ENCODE data around the gene STK17A.

STK17A gene

DNA sequence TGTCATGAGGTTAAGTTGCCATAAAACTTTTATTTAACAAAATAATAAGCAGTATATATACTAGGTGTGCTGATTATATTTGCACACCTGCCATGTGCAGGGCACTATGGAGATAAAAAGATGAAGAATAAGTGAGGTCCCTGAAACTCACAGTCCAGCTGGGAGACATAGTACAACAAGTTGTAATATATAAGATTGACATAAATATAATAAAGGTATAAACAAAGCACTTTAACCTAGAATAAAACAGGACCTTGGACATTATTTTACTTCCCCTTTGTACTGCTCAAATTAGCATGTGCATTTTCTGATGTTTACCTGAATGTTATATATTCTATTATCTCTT lies 6.2 kb downstream of the STK17A start:
- TF ChIP-seq SUZ12 (IDR thresholded peaks at IDR 0.05), result no peak
- no peak for TF ChIP-seq ELF4 (IDR thresholded peaks at IDR 0.05)
- no peak for TF ChIP-seq BHLHE40 (IDR thresholded peaks at IDR 0.05; ENCODE audit: borderline replicate concordance)
- TF ChIP-seq LEF1 (IDR thresholded peaks at IDR 0.05; ENCODE audit: borderline replicate concordance), result no peak
- no peak for TF ChIP-seq FOXK2 (IDR thresholded peaks at IDR 0.05)
- no peak for TF ChIP-seq L3MBTL2 (conservative IDR thresholded peaks at IDR 0.05)
- TF ChIP-seq FOXA1 (IDR thresholded peaks at IDR 0.05), result no peak
- TF ChIP-seq NFRKB (IDR thresholded peaks at IDR 0.05), result no peak
- TF ChIP-seq TARDBP (IDR thresholded peaks at IDR 0.05), result no peak
- TF ChIP-seq SP1 (IDR thresholded peaks at IDR 0.05), result no peak
- no peak for TF ChIP-seq HDGF (IDR thresholded peaks at IDR 0.05; ENCODE audit: borderline replicate concordance)
- TF ChIP-seq ARNT (IDR thresholded peaks at IDR 0.05), result no peak
- no peak for TF ChIP-seq FOXM1 (IDR thresholded peaks at IDR 0.05; ENCODE audit: borderline replicate concordance)
- TF ChIP-seq CTBP1 (IDR thresholded peaks at IDR 0.05; ENCODE audit: borderline replicate concordance), result no peak
- TF ChIP-seq ZNF384 (IDR thresholded peaks at IDR 0.05), result no peak
- TF ChIP-seq, protein P1, sequence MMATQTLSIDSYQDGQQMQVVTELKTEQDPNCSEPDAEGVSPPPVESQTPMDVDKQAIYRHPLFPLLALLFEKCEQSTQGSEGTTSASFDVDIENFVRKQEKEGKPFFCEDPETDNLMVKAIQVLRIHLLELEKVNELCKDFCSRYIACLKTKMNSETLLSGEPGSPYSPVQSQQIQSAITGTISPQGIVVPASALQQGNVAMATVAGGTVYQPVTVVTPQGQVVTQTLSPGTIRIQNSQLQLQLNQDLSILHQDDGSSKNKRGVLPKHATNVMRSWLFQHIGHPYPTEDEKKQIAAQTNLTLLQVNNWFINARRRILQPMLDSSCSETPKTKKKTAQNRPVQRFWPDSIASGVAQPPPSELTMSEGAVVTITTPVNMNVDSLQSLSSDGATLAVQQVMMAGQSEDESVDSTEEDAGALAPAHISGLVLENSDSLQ (IDR thresholded peaks at IDR 0.05), result no peak
- no peak for DNase-seq (ENCODE audit: extremely low spot score)
- ChIA-PET POLR2A (no interaction called here), CTCF (no interaction called here)

GRCh38 chr7:43589728-43590127 lies 6.8 kb downstream of the STK17A start:
- TF ChIP-seq L3MBTL2 (conservative IDR thresholded peaks at IDR 0.05) (no peak), FOXM1 (IDR thresholded peaks at IDR 0.05; ENCODE audit: borderline replicate concordance) (no peak), TARDBP (IDR thresholded peaks at IDR 0.05) (no peak), SP1 (IDR thresholded peaks at IDR 0.05) (no peak), ZNF384 (IDR thresholded peaks at IDR 0.05) (no peak), ARNT (IDR thresholded peaks at IDR 0.05) (no peak), HDGF (IDR thresholded peaks at IDR 0.05; ENCODE audit: borderline replicate concordance) (no peak), CTBP1 (IDR thresholded peaks at IDR 0.05; ENCODE audit: borderline replicate concordance) (no peak), FOXK2 (IDR thresholded peaks at IDR 0.05) (no peak), SUZ12 (IDR thresholded peaks at IDR 0.05) (no peak), ELF4 (IDR thresholded peaks at IDR 0.05) (no peak), LEF1 (IDR thresholded peaks at IDR 0.05; ENCODE audit: borderline replicate concordance) (no peak), NFRKB (IDR thresholded peaks at IDR 0.05) (no peak), BHLHE40 (IDR thresholded peaks at IDR 0.05; ENCODE audit: borderline replicate concordance) (no peak), FOXA1 (IDR thresholded peaks at IDR 0.05) (no peak)
- TF ChIP-seq, protein P1 (IDR thresholded peaks at IDR 0.05), result no peak
- POLR2A ChIA-PET, result no interaction called here
- DNase-seq (ENCODE audit: extremely low spot score), result no peak
- CTCF ChIA-PET, result no interaction called here

DNA sequence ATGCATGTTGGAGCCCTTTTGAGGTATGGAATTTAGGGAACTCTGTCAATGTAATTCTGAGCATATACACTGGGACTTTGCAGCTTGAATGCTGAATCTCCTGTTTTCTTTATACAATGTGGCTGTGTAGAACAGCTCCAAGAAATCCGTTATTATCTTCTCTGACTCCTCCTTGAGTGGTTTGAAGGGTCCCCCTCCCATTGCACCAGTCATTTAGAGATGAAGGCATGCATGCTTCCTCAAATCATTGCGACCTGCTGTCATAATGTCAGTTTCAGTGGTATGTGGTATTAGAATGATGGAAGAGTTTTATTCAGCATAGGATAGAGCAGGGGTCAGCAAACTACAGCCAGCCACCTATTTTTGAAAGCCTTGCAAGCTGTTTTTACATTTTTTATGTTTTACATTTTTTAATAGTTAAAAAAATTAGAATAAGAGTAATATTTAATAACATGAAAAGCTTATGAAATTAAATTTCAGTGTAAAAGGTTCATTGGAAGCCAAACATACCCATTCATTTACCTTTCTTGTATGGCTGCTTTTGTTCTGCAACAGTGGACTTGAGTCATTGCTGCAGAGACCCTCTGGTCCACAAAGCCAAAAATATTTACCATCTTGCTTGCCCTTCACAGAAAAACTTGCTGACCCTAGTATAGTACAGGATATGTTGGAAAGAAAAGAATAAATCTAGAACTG lies 8.1 kb downstream of the STK17A start:
- no peak for DNase-seq (ENCODE audit: extremely low spot score)
- CTCF ChIA-PET, result no interaction called here
- POLR2A ChIA-PET, result interaction anchor here (0.6 kb wide), 1 partner anchor 8 kb away, joined by 3 read pairs; the partner anchor contains the start of gene STK17A
- TF ChIP-seq, protein P1 (IDR thresholded peaks at IDR 0.05), result no peak
- TF ChIP-seq FOXA1 (IDR thresholded peaks at IDR 0.05), result no peak
- no peak for TF ChIP-seq SP1 (IDR thresholded peaks at IDR 0.05)
- TF ChIP-seq SUZ12 (IDR thresholded peaks at IDR 0.05), result no peak
- no peak for TF ChIP-seq HDGF (IDR thresholded peaks at IDR 0.05; ENCODE audit: borderline replicate concordance)
- no peak for TF ChIP-seq FOXK2 (IDR thresholded peaks at IDR 0.05)

GRCh38 chr7:43591558-43592180 lies 8.8 kb downstream of the STK17A start:
- ChIA-PET POLR2A (no interaction called here), CTCF (no interaction called here)
- TF ChIP-seq ELF4 (IDR thresholded peaks at IDR 0.05), result no peak
- TF ChIP-seq NFRKB (IDR thresholded peaks at IDR 0.05), result no peak
- TF ChIP-seq CTBP1 (IDR thresholded peaks at IDR 0.05; ENCODE audit: borderline replicate concordance), result no peak
- TF ChIP-seq LEF1 (IDR thresholded peaks at IDR 0.05; ENCODE audit: borderline replicate concordance), result no peak
- TF ChIP-seq FOXM1 (IDR thresholded peaks at IDR 0.05; ENCODE audit: borderline replicate concordance), result no peak
- TF ChIP-seq SP1 (IDR thresholded peaks at IDR 0.05), result no peak
- TF ChIP-seq FOXK2 (IDR thresholded peaks at IDR 0.05), result no peak
- no peak for TF ChIP-seq FOXA1 (IDR thresholded peaks at IDR 0.05)
- no peak for TF ChIP-seq BHLHE40 (IDR thresholded peaks at IDR 0.05; ENCODE audit: borderline replicate concordance)
- TF ChIP-seq L3MBTL2 (conservative IDR thresholded peaks at IDR 0.05), result no peak
- TF ChIP-seq ARNT (IDR thresholded peaks at IDR 0.05), result no peak
- no peak for TF ChIP-seq ZNF384 (IDR thresholded peaks at IDR 0.05)
- TF ChIP-seq SUZ12 (IDR thresholded peaks at IDR 0.05), result no peak
- TF ChIP-seq, protein P1 (IDR thresholded peaks at IDR 0.05), result no peak
- no peak for DNase-seq (ENCODE audit: extremely low spot score)

GRCh38 chr7:43592326-43592725 lies 9.4 kb downstream of the STK17A start:
- DNase-seq (ENCODE audit: extremely low spot score), result no peak
- POLR2A ChIA-PET, result no interaction called here
- no peak for TF ChIP-seq FOXA1 (IDR thresholded peaks at IDR 0.05)
- no peak for TF ChIP-seq LEF1 (IDR thresholded peaks at IDR 0.05; ENCODE audit: borderline replicate concordance)
- TF ChIP-seq ARNT (IDR thresholded peaks at IDR 0.05), result no peak
- no peak for TF ChIP-seq FOXM1 (IDR thresholded peaks at IDR 0.05; ENCODE audit: borderline replicate concordance)
- TF ChIP-seq FOXK2 (IDR thresholded peaks at IDR 0.05), result no peak
- TF ChIP-seq L3MBTL2 (conservative IDR thresholded peaks at IDR 0.05), result no peak
- no peak for TF ChIP-seq HDGF (IDR thresholded peaks at IDR 0.05; ENCODE audit: borderline replicate concordance)
- no peak for TF ChIP-seq ZNF384 (IDR thresholded peaks at IDR 0.05)
- CTCF ChIA-PET, result no interaction called here

All from HEK293T (cell line).